Dedifferentiated amniotic fluid mesenchymal stem cell (primary cell): ENCODE results near the gene ST3GAL2.
"Not testable (repeated sequence)": the region's sequence is repeated elsewhere in the genome, so short reads cannot be mapped to it uniquely, and the experiment has no call there.

Experiments
- DNase-seq: peaks from one replicate; pipeline ENCODE4 v3.0.0-alpha.2; 2016; ENCODE audit errors: extremely low spot score

The ST3GAL2 gene

DNA sequence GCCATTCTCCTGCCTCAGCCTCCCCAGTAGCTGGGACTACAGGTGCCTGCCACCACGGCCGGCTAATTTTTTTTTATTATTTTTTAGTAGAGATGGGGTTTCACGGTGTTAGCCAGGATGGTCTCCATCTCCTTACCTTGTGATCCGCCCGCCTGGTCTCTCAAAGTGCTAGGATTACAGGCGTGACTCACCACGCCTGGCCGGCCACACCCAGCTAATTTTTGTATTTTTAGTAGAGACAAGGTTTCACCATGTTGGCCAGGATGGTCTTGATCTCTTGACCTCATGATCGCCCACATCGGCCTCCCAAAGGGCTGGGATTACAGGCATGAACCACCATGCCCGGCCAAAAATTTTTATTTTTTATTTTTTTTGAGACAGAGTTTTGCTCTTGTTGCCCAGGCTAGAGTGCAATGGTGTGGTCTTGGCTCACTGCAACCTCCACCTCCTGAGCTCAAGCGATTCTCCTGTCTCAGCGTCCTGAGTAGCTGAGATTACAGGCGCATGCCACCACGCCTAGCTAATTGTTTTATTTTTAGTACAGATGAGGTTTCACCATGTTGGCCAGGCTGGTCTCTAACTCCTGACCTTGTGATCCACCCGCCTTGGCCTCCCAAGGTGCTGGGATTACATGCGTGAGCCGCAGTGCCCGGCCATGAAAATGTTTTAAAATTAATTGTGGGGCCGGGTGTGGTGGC lies 52.5 kb downstream of the ST3GAL2 start:
- DNase-seq: not testable (repeated sequence)

DNA sequence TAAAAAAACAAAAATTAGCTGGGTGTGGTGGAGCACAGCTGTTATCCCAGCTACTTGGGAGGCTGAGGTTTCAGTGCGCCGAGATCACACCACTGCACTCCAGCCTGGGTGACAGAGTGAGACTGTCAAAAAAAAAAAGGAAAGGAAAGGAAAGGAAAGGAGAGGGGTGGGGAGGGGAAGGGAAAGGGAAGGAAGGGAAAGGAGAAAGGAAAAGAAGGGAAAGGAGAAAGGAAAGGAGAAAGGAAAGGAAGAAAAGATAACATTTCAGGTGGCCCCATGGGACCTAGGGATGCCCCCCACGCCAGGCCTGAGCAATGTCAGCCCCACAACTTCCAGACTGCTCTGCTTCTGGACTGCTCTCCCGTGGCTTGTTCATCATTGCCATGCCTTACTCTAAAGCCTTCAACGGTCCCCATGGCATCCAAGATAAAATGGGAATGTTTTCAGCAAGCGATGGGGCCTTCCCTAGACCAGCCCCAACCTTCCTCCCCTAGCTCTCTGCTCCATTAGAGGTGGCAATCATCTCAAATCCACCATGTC lies 55.4 kb downstream of the ST3GAL2 start:
- no peak for DNase-seq

DNA sequence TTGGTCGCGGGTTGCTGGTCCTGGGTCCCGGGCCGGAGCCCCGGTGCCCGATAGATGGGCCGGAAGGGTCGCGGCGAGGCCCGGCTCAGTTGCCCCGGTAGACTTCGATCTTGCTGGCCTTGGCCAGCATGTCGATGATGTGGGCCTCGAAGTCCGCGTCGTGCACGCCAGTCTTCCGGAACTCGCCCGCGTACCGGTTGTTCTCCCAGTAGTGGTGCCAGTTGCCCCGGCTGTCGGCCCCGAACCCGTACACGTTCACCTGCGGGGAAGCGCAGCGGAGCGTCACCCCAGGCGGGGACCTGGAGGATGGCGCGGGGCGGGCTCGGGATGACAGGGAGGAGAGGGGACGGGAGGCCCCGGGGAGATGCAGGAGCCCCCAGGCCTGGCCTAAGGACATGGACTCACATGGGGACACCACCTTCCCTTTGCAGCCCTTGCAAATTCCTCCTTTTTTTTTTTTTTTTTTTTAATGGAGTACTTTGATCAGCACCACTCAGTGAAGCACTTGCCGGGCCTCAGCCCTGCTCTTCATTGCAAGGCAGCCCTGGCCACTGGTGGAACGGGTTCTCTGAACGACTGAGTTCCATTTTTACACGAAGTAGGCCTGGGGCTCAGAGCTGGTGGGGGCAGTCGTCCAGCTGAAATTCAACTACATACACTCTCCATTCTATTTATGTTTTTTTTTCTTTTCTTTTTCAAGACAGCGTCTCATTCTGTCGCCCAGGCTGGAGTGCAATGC lies 57.1 kb downstream of the ST3GAL2 start:
- no peak for DNase-seq

DNA sequence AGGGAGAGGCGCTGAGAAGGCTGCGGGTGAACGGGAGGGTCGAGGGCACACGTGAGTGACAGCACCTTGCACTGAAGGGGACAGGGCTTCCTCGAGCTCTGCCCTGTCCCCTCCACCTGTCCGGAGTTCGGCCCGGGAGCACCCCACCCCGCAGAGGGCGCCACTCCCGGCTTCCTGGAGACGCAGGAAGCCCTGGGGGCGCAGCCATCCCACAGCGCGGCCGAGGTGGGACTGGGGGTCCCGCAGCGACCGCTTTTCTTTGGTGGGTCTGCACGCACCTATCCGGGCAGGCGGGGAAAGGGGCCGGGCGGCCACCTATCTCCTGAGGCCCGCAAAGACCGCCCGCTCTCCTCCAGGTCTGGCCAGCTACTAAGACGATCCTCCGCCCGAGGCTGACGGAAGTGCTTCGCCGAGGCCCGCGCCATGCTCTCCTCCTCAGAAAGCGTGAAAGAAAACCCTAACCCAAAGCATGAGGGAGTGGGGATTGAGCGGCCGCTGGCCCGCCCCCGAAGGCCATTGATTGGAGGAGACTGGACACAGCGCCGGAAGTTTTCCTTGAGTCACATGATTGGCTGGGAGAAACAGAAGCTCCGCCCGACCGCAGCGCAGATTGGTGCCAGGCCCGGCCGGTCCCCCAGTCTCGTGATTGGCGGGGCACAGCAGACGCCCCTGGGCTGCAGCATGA lies 57.8 kb downstream of the ST3GAL2 start:
- peak; percentile 97 for DNase-seq

DNA sequence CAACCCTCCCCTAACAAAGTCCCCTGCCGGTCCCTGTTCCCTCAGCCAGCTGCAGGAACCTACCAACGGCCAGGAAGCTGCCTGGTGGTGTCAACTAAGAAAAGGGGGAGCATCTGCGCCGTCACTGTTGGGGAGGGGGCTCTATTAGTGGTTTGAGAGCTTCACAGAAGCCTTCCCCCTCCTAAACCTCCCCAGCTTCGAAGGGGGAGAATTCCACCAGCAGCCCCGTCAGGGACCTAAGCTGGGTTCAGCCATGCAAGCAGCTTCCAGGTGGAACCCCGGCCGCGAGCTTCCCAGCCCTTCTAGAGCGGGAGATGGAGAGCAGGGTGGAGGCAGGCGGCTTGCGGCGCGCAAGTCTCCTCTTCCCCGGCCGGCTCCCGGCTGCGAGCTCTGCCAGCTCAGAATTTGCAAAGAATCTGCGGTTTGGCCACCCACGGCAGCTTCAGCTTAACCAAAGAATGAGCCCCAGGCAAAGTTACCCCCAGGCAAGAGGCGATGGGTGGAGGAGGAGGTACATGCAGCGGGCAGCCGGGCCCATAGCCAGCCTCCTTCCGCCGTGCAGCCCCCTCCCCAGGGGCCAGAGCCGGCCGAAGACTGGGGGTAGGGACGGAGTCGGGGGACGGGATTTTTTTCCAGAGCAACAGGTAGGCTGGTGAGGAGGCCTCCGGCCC lies 58.5 kb downstream of the ST3GAL2 start:
- DNase-seq: peak; percentile 87

DNA sequence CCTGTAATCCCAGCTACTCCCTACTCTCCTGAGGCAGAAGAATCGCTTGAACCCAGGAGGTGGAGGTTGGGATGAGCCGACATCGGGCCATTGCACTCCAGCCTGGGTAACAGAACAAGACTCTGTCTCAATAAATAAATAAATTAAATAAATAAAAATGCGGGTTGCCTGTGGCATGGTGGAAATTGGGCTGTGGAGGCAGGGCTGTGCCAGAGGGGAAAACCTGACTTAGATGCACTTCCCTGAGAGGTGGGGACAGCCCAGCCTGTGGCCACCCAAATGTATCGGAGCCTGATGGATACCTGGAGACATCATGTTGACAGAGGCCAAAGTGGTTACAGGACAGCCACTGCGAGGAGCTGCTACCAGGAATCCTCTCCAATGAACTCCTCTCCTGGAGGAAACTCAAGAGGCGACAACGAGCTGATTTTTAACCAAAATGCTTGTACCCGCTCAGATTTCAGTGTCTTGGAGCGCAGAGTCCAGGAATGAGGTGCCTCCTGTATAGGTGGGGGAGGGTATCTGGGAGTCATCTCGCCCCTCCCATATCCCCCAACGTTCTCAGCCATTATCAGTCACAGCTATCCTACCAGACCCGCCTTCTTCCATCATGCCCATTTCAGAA lies 59.9 kb downstream of the ST3GAL2 start:
- DNase-seq: no peak

DNA sequence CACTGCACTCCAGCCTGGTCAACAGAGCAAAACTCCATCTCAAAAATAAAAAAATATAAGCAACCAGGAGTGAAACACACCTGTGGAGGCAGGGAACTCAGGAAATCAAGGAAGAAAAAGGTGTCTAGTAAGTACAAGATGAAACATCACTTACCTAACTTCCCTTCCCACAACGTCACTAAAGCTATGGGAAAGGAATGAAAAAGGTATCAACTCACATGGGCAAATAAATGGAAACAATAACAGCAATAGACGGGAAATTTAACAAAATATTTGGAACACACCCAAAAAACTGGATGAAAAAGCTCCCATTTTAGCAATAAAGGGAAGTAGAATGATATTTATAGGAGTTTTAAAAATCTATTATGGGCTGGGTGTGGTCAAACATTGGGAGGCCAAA lies 61.1 kb downstream of the ST3GAL2 start:
- no peak for DNase-seq

DNA sequence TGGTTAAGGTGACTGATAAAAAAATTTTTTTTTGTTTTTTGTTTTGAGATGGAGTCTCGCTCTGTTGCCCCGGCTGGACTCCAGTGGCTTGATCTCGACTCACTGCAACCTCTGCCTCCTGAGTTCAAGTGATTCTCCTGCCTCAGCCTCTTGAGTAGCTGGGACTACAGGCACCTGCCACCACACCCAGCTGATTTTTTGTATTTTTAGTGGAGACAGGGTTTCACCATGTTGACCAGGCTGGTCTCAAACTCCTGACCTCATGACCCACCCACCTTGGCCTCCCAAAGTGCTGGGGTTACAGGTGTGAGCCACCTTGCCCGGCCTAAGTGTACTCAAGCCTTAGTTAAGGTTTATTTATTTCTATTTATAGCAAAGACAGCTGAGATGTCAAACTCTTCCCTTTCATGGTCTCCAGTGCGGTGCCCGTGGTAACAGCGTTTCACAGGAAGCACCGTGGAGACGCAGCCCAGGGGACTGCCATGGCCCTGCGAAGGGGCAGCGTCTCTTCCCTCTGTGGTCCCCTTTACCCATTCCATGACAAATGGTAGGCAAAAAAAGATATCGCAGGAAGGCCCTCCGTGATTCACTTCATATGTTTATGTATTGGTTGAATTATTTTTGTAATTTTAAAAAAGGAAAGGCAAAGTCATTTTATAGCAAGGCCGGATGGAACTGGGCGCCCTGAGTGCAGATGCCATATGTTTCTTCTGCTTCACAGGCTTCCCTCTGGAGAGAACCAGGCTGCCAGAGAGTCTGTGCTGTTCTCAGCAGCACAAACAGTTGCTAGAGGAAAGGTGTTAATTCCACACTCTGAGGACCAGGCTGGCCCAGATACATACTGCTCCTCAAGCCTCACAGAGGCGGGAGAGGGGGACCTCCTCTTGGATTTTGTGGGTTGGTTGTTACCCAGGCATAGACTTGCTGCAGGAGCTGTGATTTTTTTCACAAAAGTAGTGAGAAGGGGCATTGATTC lies 63.0 kb downstream of the ST3GAL2 start:
- no peak for DNase-seq

DNA sequence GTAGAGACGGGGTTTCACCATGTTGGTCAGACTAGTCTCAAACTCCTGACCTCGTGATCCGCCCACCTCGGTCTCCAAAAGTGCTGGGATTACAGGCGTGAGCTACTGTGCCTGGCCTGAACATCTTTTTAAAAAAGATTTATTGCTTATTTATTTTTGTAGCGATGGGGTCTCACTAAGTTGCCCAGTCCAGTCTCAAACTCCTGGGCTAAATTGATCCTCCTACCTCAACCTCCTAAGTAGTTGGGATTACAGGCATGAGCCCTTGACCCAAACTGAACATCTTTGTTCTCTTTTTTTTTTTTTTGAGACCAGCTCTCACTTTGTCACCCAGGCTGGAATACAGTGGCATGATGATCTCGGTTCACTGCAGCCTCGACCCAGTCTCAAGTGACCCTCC lies 64.7 kb downstream of the ST3GAL2 start:
- DNase-seq: no peak

DNA sequence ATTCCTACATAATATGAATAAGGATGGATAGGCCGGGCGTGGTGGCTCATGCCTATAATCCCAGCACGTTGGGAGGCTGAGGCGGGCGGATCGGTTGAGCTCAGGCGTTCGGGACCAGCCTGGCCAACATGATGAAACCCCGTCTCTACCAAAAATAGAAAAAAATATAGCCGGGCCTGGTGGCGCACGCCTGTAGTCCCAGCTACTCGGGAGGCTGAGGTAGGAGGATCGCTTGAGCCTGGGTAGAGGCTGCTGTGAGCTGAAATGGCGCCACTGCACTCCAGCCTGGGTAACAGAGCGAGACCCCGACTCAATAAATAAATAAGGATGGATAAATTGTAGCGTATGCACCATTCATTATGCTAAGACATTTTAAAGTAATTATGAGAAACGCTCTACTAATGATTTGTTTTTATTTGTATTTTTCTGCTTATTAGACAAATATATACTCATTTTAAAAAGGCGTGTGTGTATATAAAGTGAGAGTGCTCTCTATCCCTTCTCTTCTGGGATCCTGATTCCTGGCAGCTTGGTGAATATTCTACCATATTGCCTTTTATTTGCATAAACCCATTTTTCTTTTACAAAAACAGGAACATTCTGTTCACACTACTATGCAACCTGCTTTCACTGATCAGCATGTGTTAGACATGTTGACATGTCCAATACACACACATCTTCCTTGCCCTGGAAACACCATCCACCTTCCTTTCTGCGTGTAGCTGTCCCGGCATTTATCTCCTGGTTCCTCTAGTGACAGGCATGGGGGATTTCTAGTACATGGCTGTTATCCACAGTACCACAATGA lies 65.8 kb downstream of the ST3GAL2 start:
- DNase-seq: no peak

DNA sequence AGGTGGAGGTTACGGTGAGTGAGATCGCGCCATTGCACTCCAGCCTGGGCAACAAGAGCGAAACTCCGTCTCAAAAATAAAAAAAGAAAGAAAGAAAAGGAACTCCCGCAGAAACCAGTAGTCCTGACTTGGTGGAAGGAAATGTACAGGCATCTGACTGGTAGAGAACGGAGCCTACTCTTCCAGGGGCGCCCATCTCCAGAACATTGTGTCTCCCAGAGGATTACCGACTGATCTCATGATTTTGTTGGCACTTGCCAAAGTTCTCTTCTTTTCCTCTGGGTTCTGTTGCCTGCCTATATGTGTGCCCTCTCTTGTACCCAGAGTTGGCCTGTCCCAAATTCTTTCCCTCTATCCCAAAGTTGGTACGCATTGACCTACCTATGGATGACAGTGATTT lies 68.0 kb downstream of the ST3GAL2 start:
- DNase-seq: no peak

DNA sequence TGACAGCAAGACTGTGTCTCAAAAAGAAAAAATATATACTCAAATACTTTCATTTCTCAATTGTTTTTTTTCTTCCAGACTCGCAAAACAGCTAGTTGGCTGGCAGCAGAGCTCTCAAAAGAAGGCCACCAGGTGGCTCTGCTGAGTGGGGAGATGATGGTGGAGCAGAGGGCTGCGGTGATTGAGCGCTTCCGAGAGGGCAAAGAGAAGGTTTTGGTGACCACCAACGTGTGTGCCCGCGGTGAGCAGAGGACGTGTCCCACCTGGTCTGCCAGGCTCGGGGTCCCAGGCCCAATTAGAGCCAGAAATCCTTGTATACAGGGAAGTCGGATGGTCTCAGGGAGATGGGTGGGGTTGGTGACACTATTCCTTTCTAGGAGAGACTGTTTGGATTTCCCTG lies 68.8 kb downstream of the ST3GAL2 start:
- DNase-seq: not testable (repeated sequence)

DNA sequence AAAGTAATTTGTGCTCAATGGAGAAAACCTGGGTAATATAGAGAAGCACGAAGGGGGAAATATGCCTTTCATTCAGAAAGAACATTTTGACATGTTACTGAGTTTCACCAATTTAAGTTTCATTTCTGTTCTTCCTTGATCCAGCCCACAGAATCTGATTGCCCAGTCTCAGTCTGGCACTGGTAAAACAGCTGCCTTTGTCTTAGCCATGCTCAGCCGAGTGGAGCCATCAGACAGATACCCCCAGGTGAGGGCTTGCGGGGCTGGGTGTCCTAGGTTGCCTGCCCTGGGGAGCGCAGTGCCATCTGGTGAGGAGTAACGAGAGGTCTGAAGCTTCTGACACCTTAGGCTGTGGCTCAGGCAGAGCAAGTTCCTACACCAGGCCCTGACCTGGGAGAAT lies 74.5 kb downstream of the ST3GAL2 start:
- no peak for DNase-seq

DNA sequence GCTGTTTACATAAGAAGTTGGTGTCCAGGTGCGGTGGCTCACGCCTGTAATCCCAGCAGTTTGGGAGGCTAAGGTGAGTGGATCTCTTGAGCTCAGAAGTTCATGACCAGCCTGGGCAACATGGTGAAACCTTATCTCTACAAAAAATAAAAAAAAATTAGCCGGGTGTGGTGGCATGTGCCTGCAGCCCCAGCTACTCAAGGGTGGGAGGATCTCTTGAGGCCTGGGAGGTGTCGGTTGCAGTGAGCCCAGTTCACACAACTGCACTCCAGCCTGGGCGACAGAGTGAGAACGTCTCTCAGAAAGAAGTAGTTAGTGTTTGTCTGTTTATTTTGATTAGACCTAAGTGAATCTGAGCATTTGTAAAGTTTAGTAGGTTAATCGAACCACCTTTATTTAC lies 79.3 kb downstream of the ST3GAL2 start:
- no peak for DNase-seq

DNA sequence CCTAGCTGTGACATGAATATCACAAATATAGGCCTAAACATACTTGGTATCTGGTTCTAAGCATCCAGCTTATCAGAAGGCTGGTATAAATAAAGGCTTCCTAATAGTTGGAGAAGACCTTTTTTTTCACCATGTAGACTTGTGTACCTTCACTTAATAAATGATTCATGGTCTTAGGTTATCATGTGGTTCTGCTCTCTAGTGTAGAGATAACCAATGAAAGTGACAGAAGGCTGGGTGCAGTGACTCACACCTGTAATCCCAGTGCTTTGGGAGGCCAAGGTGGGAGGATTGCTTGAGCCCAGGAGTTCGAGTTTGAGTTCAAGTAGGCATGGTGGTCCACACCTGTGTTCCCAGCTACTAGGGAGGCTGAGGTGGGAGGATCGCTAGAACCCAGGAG lies 89.1 kb downstream of the ST3GAL2 start:
- DNase-seq: no peak

DNA sequence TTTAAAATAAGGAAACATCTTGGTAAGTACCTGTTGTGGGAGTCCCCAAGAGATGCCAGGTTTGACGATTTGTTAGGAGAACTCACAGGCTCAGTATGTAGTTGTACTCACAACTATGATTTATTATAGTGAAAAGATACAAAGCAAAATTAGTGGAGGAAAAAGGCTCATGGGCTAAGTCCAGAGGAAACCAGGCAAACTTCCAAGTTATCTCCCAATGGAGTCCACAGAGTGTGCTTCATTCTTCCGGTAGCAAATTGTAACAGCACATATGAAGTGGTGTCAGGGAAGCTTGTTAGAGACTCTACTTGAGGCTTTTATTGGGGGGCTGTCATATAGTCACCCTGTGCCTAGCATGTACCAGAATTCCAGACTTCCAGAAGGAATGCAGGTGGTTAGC lies 89.9 kb downstream of the ST3GAL2 start:
- no peak for DNase-seq

DNA sequence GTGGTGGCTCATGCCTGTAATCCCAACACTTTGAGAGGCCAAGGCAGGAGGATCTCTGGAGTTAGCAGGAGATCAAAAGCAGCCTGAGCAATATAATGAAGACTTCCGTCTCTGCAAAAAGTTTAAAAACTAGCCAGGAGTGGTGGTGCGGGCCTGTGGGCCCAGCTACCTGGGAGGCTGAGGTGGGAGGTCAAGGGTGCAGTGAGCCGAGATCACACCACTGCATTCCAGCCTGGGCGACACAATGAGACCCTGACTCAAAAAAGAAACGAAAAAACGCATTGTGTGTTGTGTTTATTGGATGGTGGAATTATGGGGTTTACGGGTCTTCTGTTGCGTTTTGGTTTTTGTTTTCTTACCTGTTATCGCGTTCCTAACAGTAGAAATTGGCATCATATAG lies 93.1 kb downstream of the ST3GAL2 start:
- no peak for DNase-seq

DNA sequence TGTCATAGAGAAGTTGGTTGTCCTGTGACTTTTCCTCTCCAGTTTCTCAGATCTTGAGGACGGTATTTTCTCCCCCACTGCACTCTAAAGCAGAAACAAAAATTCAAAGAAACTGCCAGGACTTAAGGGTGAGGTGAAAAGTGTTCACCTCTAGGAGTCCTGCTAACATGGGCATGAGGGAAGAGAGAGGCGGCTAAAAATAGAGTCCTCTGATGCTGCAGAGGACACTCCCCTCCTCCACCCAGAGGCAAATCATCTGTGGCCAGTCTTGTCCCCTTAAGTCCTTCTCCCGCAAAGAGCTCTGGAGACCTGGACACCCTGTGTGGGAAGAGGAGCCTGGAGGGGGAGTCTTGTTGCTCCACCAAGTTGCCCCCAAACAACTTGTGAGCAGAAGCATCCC lies 96.9 kb downstream of the ST3GAL2 start:
- no peak for DNase-seq

DNA sequence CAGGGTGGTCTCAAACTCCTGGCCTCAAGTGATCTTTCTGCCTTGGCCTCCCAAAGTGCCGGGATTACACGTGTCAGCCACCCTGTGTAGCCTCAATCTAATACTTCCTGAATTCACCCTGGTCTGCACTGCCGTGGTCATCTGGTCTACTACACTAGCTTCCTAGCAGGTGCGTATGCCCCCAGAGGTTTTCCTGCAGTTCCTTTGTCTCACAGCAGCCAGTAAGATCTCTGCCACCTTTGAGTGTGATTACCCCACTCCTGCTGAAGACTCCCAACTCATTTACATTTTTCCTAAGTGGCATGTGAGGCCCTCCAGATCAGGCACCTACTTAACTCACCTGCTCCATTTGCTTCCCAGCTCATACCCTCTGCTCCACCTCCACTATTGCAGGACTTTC lies 97.3 kb downstream of the ST3GAL2 start:
- no peak for DNase-seq

DNA sequence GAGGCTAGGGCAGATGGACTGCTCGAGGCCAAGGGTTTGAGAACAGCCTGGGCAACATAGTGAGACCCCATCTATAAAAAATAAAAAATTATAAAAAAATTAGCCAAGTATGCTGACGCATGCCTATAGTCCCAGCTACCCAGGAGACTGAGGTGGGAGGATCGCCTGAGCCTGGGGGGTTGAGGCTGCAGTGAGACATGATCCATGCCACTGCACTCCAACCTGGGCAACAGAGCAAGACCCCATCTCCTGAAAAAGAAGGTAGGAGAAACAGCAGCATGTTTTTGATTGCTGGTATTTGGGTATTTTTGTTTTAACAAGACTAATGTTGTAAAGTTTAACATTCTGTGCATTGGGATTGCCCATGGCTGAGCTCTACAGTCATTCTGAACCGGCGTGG lies 101.1 kb downstream of the ST3GAL2 start:
- no peak for DNase-seq
